CD4-positive, alpha-beta T cell treated with Interleukin-15 for 1 hour (primary cell): Measurements from ENCODE around the gene RBM38.
A peak's percentile ranks its signal among the peaks of the same experiment; 100 is the strongest.

Experiments
- DNase-seq: peaks from one replicate; pipeline ENCODE4 v3.0.0-alpha.2; 2020

The RBM38 gene

GRCh38 chr20:57456116-57456515 lies 64.9 kb downstream of the RBM38 start:
- no peak for DNase-seq

- no peak for DNase-seq
Measured at GRCh38 chr20:57457243-57458095, 66.3 kb downstream of the RBM38 start.

- peak; percentile 32 for DNase-seq
Measured at GRCh38 chr20:57458400-57459160, 67.4 kb downstream of the RBM38 start.
